ENCODE measurements around the gene C12orf54. TPM values are rescaled to one million over a fixed set of nuclear protein-coding genes. Genes with fewer than 3 reads are reported as not detected.

C12orf54 gene
- total and polyA plus RNA-seq, 2 donors = 0.77 to 1.5 TPM

- no peak overlapping the region for H3K4me3 ChIP-seq (ENCODE audit: low read depth, low read length)
- 93% methylated on average over 44 of the region's 44 CpGs for WGBS
- no peak for DNase-seq (ENCODE audit: extremely low spot score)
Observed at GRCh38 chr12:48527891-48528670, 45.8 kb downstream of the C12orf54 start.

GRCh38 chr12:48532601-48533000, 50.3 kb downstream of the C12orf54 start:
- Histone ChIP-seq H3K36me3 (ENCODE audit: insufficient read depth) (no peaks in the 10 kb centered on the region), H3K4me1 (ENCODE audit: insufficient read depth) (no peaks in the 10 kb centered on the region), H3K4me3 (ENCODE audit: low read depth, low read length) (no peak overlapping the region), H3K27ac (ENCODE audit: low read depth) (no peak overlapping the region)
- no peak for DNase-seq (ENCODE audit: extremely low spot score)

More at GRCh38 chr12:48527891-48528670, 45.8 kb downstream of the C12orf54 start:
- no peaks in the 10 kb centered on the region for H3K36me3 ChIP-seq (ENCODE audit: insufficient read depth)
- no peak overlapping the region for H3K27ac ChIP-seq (ENCODE audit: low read depth)
- no peaks in the 10 kb centered on the region for H3K4me1 ChIP-seq (ENCODE audit: insufficient read depth)

- DNase-seq (ENCODE audit: extremely low spot score) = no peak
- no peaks in the 10 kb centered on the region for H3K4me1 ChIP-seq (ENCODE audit: insufficient read depth)
- no peak overlapping the region for H3K27ac ChIP-seq (ENCODE audit: low read depth)
- H3K36me3 ChIP-seq (ENCODE audit: insufficient read depth) = no peaks in the 10 kb centered on the region
- no peak overlapping the region for H3K4me3 ChIP-seq (ENCODE audit: low read depth, low read length)
- 90% methylated on average over 1 of the region's 1 CpG for WGBS
Observed at GRCh38 chr12:48536602-48537001, 54.3 kb downstream of the C12orf54 start.

GRCh38 chr12:48542300-48542928, 60.1 kb downstream of the C12orf54 start:
- no peak for DNase-seq (ENCODE audit: extremely low spot score)
- WGBS = 50% methylated on average over 8 of the region's 8 CpGs
- no peaks in the 10 kb centered on the region for H3K36me3 ChIP-seq (ENCODE audit: insufficient read depth)
- H3K4me1 ChIP-seq (ENCODE audit: insufficient read depth) = no peaks in the 10 kb centered on the region
- no peak overlapping the region for H3K4me3 ChIP-seq (ENCODE audit: low read depth, low read length)
- H3K27ac ChIP-seq (ENCODE audit: low read depth) = no peak overlapping the region

GRCh38 chr12:48545833-48546469, 63.7 kb downstream of the C12orf54 start:
- Histone ChIP-seq H3K4me3 (ENCODE audit: low read depth, low read length) (no peak overlapping the region), H3K4me1 (ENCODE audit: insufficient read depth) (no peaks in the 10 kb centered on the region), H3K27ac (ENCODE audit: low read depth) (no peak overlapping the region), H3K36me3 (ENCODE audit: insufficient read depth) (no peaks in the 10 kb centered on the region)
- WGBS = 60% methylated on average over 4 of the region's 4 CpGs
- no peak for DNase-seq (ENCODE audit: extremely low spot score)

Other genes starting within 250 kb of the C12orf54 start
- 43.7 TPM for gene ZNF641, start 131.6 kb upstream of the C12orf54 start, total RNA-seq
- gene ZNF641, start 131.6 kb upstream of the C12orf54 start, polyA plus RNA-seq = 13.4 TPM
- not detected for gene ANP32D, start 9.9 kb upstream of the C12orf54 start, total RNA-seq
- gene ANP32D, start 9.9 kb upstream of the C12orf54 start, polyA plus RNA-seq = not detected
- not detected for gene OR8S1, start 43.1 kb downstream of the C12orf54 start, total RNA-seq
- gene OR8S1, start 43.1 kb downstream of the C12orf54 start, polyA plus RNA-seq = not detected
- gene LALBA, start 87.5 kb downstream of the C12orf54 start, total RNA-seq = not detected
- not detected for gene LALBA, start 87.5 kb downstream of the C12orf54 start, polyA plus RNA-seq
- gene KANSL2, start 199.7 kb downstream of the C12orf54 start, total RNA-seq = 55.3 TPM
- 27.5 TPM for gene KANSL2, start 199.7 kb downstream of the C12orf54 start, polyA plus RNA-seq
- 45.6 TPM for gene CCNT1, start 234.2 kb downstream of the C12orf54 start, total RNA-seq
- gene CCNT1, start 234.2 kb downstream of the C12orf54 start, polyA plus RNA-seq = 9.0 TPM